Measurements from ENCODE around the gene CADPS2. TPM values are rescaled to one million over a fixed set of nuclear protein-coding genes. Genes with fewer than 3 reads are reported as not detected.

The CADPS2 gene
- total RNA-seq, 1 experiment from 2014 or later: 1.3 TPM

DNA sequence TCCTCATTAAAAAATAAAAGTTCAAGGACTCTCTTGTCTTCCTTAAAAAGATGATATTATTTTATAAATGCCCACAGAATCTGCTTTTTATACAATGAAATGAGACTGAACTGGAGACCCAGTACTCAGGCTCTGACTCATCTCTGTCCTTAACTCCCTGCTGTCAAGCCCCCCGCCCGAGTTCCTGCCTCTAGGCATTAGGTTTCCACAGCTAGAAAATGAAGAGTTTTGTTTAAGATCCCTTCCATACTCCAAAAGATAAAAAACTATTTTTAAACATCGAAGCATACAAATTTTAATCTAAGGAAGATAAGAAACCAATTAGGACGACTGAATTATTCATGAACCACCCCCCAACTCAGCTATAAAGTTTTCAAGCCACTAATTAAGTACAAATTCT lies 484.0 kb downstream of the CADPS2 start:
- H3K9me3 ChIP-seq: no peaks in the 10 kb centered on the region
- DNase-seq: no peak
- no peak overlapping the region for H3K4me3 ChIP-seq
- no peaks in the 10 kb centered on the region for H3K27me3 ChIP-seq
- H3K36me3 ChIP-seq: no peaks in the 10 kb centered on the region

DNA sequence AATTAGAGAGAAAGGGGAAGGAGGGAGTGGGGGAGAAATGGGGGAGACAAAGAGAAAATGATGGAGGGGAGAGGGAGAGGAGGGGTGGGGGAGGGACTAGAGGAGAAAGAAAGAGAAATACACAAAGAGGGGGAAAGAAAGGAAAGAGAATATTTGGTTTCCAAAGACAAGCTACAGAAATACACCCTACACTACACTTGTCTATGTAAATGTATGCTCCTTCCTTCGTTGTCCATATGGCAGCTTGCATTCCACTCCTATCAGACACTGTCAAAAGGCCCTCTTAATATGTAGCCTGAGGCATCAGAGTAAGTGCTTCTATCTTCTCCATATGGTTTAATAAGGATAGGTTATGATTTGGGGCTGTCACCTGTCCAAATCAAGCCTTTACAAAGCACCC lies 488.9 kb downstream of the CADPS2 start:
- no peaks in the 10 kb centered on the region for H3K36me3 ChIP-seq
- no peak overlapping the region for H3K4me3 ChIP-seq
- no peaks in the 10 kb centered on the region for H3K9me3 ChIP-seq
- no peaks in the 10 kb centered on the region for H3K27me3 ChIP-seq
- DNase-seq: no peak

DNA sequence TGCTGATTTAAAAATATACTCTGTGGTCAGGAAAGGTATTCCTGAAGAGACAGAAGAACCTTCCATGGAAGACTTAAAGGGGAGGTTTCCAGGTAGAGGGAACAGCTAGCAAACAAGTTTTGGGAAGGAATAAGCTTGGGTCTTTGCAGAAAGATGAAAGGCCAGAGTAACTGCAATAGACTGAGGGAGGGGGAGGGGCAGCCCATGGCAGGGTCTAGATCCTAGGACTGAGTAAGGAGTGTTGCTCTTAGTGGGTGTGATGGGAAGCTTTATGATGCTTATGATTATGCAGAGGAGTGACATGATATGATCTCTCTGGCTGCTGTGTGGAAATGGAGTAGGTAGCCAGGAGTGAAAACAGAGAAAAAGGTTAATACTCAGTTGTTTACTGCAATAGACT lies 491.7 kb downstream of the CADPS2 start:
- no peaks in the 10 kb centered on the region for H3K27me3 ChIP-seq
- no peak overlapping the region for H3K4me3 ChIP-seq
- no peaks in the 10 kb centered on the region for H3K36me3 ChIP-seq
- no peak for DNase-seq
- no peaks in the 10 kb centered on the region for H3K9me3 ChIP-seq

DNA sequence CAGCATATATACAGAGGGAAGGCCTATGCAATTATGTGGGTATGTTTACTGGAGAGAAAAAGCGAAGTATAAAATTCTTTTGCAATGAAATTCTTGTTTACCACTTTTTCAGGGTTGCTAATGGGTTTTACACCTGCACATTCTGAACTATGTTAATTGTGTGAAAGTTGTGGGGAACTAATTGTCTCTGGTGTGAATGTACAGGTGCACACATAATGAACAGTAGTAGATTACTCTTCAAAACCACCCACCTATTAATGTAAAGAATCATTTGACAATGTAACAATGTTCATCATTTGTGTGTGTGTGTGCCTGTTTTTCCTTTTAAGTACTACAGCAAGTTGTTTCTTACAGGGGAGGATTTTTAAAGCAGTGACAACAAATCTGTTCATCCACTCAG lies 501.7 kb downstream of the CADPS2 start:
- H3K9me3 ChIP-seq: no peaks in the 10 kb centered on the region
- H3K27me3 ChIP-seq: no peaks in the 10 kb centered on the region
- no peaks in the 10 kb centered on the region for H3K36me3 ChIP-seq
- no peak overlapping the region for H3K4me3 ChIP-seq
- DNase-seq: no peak

DNA sequence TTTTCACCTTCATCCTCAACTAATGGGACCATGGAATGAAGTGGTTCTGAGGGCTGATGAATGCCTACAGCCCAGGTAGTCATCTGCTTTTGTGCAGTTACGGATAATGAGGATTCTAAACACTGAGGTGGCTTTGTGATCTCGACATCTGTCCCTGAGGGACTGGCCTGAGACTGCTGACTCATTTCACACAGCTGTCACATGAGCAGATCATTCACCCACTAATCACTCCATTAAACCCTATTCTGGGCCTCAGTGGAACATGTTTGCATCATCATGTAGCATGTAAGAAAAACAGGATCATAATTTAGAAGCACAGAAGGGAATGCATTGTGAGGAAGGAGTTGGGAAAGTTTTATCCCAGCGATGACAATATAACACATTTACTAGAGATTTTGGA lies 502.3 kb downstream of the CADPS2 start:
- no peak overlapping the region for H3K4me3 ChIP-seq
- H3K9me3 ChIP-seq: no peaks in the 10 kb centered on the region
- no peaks in the 10 kb centered on the region for H3K36me3 ChIP-seq
- no peaks in the 10 kb centered on the region for H3K27me3 ChIP-seq
- no peak for DNase-seq

DNA sequence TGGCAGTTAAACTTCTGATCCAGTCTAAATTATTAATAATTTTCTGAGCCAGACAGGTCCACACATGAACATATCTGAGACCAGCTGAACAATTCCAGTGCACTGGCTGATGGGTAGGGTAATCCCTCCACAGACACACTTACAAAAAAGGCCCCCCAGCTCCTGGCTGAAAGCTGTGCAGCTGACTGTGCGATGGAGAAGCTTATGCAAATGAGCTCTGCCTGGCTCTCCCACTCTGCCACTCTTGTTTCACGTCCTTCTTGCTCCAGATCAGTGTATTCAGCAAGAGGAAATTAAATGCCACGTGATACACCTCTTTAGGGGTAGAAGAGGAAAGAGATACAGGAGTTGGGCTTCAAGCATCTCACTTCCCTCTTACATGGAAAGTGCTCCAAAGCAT lies 505.3 kb downstream of the CADPS2 start:
- Histone ChIP-seq H3K36me3 (no peaks in the 10 kb centered on the region), H3K4me3 (no peak overlapping the region), H3K9me3 (no peaks in the 10 kb centered on the region), H3K27me3 (no peaks in the 10 kb centered on the region)
- DNase-seq: no peak

DNA sequence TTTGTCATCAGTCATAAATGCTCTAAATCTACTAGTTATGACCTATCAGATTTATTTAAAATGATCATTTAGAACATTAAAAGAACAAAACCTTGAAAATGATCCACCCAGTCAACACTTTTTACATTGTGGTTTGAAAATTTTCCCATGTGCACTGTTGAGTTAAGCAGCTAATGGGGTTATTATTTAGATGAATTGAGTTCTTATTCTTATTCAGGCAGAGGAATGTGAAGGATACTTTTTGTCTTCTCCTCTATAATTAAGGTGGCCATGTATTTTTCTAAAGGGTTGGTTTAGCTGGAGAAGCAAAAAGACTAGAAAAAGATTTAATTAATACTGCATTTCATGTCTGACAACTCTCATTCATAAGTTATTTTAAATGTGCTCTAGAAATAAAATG lies 506.8 kb downstream of the CADPS2 start:
- H3K4me3 ChIP-seq: no peak overlapping the region
- no peaks in the 10 kb centered on the region for H3K27me3 ChIP-seq
- no peaks in the 10 kb centered on the region for H3K36me3 ChIP-seq
- DNase-seq: no peak
- no peaks in the 10 kb centered on the region for H3K9me3 ChIP-seq

DNA sequence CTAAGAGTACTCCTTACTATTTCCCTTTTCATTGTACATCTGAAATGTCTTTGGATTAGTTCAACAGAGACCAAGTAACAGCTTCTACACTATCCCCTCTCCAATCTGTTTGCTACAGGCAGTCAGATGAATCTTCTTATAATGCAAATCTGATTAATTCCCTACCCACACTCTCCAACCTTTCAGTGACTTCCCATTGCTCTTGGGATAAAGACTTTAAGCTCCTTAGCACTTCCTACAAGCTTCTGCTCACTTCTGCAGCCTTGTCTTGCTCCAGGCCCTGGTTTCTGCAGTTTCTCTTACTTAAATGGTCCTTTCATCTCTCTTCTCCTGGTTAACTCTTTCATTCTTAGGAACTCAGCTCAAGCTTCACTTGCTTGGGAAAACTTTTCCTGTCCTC lies 516.5 kb downstream of the CADPS2 start:
- no peak for DNase-seq

DNA sequence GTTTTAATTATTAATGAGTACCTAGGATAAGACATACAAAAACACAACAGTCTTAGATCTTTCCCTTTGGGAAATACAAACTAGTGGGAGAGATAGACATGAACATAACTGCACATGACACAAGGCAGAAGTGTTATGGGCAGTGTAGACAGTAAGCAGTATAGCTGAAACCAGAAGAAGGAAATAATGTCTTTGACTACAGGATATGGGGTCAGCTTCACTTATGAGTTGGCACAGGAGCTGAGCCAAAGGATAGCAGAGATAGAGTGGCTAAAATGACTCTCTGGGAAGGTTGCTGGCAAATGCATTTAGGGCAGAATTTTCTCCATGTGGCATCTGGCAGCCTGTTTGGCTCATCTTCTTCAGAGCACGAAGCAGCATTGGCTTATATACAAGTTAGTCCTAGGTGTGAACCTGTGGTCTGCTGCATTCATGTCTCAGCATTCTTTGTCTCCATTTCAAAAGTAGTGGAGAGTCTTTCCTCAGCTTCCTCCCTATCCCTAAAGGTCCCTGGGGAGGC lies 521.4 kb downstream of the CADPS2 start:
- Histone ChIP-seq H3K4me3 (no peak overlapping the region), H3K9me3 (no peaks in the 10 kb centered on the region), H3K36me3 (no peaks in the 10 kb centered on the region), H3K27me3 (no peaks in the 10 kb centered on the region)
- DNase-seq: no peak

More for the DNA sequence above, 516.5 kb downstream of the CADPS2 start:
- Histone ChIP-seq H3K9me3 (no peaks in the 10 kb centered on the region), H3K36me3 (no peaks in the 10 kb centered on the region), H3K27me3 (no peaks in the 10 kb centered on the region), H3K4me3 (no peak overlapping the region)

DNA sequence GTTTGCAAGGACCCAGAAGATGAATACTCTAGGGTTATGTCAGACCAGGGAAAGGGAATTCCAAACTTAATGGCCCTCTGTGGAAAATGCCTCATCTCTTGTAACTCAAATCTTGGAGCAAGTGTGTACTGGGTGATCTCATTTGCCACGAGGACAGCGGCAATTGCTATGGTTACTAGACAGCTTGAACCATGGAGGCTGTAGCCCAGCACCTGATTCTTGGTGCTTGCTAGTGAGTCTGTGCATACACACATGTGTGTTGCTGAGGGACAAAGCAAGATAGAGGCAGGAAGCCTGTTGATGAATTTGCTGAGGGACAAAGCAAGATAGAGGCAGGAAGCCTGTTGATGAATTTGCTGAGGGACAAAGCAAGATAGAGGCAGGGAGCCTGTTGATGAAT lies 523.1 kb downstream of the CADPS2 start:
- Histone ChIP-seq H3K9me3 (no peaks in the 10 kb centered on the region), H3K27me3 (no peaks in the 10 kb centered on the region), H3K4me3 (no peak overlapping the region), H3K36me3 (no peaks in the 10 kb centered on the region)
- DNase-seq: no peak

DNA sequence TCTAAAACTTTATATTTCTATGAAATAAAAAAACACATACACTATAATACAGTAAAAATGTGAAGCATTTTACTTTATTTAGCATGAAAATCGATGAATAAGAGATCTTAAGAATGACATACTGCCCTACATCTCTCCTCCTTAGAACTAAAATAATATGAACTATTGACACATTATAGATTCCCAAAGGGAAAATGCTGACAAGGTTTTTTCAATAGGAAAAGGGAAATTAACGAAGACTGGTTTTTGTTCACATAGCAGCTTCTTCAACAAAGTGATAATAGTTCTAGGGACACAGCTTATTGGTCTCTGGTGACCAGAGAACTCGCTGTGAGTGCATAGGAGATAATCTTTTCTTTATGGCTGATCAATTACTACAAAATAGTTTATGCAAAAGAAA lies 523.8 kb downstream of the CADPS2 start:
- H3K27me3 ChIP-seq: no peaks in the 10 kb centered on the region
- H3K4me3 ChIP-seq: no peak overlapping the region
- DNase-seq: no peak
- no peaks in the 10 kb centered on the region for H3K36me3 ChIP-seq
- H3K9me3 ChIP-seq: no peaks in the 10 kb centered on the region

DNA sequence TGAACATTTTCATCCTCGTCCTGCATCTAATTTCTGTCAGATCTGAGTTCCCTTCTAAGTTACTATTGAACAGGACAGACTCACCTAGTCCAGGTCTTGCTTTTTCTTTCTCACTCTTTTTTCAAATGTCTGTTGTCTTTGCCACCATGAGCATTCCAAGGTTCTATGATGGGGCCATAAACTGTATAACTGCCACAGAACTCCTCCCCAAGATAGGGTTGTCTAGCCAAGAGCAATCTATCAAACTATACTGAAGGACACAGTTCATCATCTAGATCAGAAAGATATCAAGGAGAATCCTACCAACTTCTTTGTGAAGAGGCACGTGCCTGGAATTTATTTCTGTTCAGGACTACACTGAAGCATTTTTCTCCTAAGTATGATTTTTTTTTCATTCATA lies 531.6 kb downstream of the CADPS2 start:
- no peak for DNase-seq
- H3K4me3 ChIP-seq: no peak overlapping the region
- no peaks in the 10 kb centered on the region for H3K36me3 ChIP-seq
- H3K27me3 ChIP-seq: no peaks in the 10 kb centered on the region
- H3K9me3 ChIP-seq: no peaks in the 10 kb centered on the region

DNA sequence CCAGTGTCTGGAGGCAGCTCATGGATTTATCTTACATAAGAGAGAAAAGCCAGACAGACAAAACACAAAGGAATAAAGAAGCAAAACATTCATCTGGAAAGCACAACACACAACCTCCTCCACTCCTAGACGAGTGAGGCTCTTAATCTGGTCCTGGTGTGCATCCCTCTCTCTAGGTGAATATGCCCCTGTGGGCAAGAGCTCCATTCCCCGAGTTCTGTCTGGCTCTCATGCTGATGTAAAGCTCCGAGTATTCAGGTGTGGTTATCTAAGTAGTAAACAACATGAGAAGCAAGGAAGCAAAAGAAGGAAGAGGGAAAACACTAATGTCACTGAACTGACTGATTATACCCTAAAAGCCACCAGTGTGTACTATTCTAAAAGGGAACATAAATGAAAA lies 533.8 kb downstream of the CADPS2 start:
- DNase-seq: no peak
- H3K4me3 ChIP-seq: no peak overlapping the region
- no peaks in the 10 kb centered on the region for H3K36me3 ChIP-seq
- no peaks in the 10 kb centered on the region for H3K9me3 ChIP-seq
- no peaks in the 10 kb centered on the region for H3K27me3 ChIP-seq

DNA sequence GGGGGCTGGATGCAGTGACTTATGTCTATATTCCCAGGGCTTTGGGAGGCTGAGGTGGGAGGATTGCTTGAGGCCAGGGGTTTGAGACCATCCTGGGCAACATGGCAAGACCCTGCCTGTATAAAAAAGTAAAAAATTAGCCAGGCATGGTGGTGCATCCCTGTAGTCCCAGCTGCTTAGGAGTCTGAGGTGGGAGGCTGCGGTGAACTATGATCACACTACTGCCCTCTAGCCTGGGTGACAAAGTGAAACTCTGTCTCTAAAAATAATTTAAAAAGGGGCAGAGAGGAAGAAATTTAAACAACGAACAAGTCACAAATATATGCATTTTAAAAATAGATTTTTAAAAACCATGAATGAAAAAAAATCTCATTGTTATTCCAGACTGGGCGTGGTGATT lies 535.6 kb downstream of the CADPS2 start:
- Histone ChIP-seq H3K36me3 (no peaks in the 10 kb centered on the region), H3K9me3 (no peaks in the 10 kb centered on the region), H3K4me3 (no peak overlapping the region), H3K27me3 (no peaks in the 10 kb centered on the region)
- DNase-seq: no peak

DNA sequence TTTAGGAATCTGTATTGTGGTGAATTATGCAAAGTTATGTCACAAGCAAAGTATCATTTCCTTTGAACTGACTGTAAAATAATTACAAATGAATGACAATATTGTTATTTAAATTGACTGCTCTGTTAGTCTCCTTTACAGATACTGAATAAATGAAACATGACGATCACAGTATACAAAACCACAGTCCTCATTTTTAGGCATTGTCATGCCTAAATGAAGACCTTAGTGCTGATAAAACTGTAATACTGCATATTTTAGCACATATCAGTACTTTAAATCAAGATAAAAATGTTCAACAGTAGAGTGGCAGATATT lies 542.0 kb downstream of the CADPS2 start:
- Histone ChIP-seq H3K4me3 (no peak overlapping the region), H3K9me3 (no peaks in the 10 kb centered on the region), H3K27me3 (no peaks in the 10 kb centered on the region), H3K36me3 (no peaks in the 10 kb centered on the region)
- DNase-seq: no peak

DNA sequence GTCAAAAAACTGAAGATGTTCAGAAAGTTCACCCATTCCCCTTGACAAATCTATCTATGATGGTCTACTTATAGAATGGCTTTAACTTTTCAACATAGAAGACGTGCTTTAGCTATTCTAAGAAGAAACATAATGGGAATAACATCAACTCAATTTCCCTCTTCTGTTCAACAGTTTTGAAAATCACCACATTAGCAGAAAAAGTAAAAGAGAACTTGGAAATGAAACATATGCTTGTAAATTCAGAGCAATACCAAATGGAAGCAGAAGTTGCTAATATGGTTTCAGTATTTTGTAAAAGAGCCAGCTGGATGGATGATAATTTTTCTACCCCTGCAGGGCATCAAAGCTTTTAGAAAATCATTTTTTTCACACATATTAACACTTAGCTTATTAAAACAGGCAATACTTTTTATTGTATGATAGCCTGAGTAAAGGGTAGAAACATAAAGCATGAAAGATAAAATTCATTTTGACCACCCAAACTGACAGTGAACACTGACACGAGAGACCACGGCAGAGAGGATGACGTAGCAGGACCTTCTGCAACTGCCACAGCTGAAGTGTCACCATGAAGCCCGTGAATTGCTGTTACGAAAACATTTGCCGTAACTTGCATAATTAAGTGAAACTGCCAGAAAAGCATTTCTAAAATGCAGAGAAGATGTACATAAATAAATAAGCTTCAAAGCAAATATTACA lies 542.5 kb downstream of the CADPS2 start:
- no peak overlapping the region for H3K4me3 ChIP-seq
- DNase-seq: no peak
- H3K36me3 ChIP-seq: no peaks in the 10 kb centered on the region

DNA sequence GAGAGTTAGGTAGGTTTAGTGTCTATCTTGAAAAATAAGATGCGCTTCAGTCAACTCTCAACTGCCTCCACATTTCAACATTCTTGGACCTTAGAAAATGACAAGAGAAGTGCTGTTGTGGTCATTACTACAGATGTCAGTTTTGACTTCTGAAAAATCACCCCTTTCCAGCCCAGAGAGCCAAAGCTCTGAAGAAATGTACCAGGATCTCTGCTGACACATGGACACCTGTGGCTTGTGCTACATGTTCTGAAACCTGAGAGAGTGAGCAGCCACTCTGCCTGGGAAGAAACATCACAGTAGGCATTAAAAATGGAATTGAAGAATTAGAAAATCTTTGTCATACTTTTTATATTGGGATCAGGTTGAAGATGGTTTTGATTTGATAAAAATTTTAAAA lies 545.8 kb downstream of the CADPS2 start:
- Histone ChIP-seq H3K36me3 (no peaks in the 10 kb centered on the region), H3K4me3 (no peak overlapping the region), H3K27me3 (no peaks in the 10 kb centered on the region), H3K9me3 (no peaks in the 10 kb centered on the region)
- no peak for DNase-seq

More for the DNA sequence above, 542.5 kb downstream of the CADPS2 start:
- Histone ChIP-seq H3K27me3 (no peaks in the 10 kb centered on the region), H3K9me3 (no peaks in the 10 kb centered on the region)

DNA sequence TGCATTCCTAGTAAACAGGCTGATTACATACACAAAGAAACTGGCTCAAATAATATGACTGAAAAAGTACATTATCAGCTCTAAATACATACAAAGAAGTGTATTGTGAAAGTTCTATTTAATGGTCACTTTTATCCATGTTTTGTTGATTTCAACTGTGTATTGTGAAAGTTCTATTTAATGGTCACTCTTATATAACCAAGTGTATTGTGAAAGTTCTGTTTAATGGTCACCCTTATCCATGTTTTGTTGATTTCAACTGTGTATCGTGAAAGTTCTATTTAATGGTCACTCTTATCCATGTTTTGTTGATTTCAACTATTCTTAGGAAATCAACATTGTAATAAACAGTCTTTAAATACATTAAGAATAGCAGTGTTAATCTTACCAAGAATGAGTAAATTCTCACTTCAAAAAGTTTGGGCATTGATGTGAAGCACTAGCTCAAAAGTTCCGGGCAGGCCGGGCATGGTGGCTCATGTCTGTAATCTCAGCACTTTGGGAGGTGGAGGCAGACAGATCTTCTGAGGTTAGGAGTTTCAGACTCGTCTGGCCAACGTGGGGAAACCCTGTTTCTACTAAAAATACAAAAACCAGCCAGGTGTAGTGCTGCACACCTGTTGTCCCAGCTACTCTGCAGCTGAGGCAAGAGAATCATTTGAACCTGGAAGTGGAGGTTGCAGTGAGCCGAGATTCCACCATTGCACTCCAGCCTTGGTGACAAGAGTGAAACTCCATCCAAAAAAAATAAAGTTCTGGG lies 546.9 kb downstream of the CADPS2 start:
- no peaks in the 10 kb centered on the region for H3K9me3 ChIP-seq
- no peak for DNase-seq

More for the DNA sequence above, 546.9 kb downstream of the CADPS2 start:
- Histone ChIP-seq H3K27me3 (no peaks in the 10 kb centered on the region), H3K36me3 (no peaks in the 10 kb centered on the region), H3K4me3 (no peak overlapping the region)
